HG02588 (cell line): ENCODE data around the gene GABPB2.
"Not testable (repeated sequence)": the region's sequence is repeated elsewhere in the genome, so short reads cannot be mapped to it uniquely, and the experiment has no call there.

ENCODE experiments used
- ATAC-seq: cut with Tn5 transposase; IDR thresholded peaks from one replicate; pipeline ENCODE4 v1.9.1; 2021; ENCODE audit warnings: mild to moderate bottlenecking, moderate library complexity; ENCODE audit not compliant: unreplicated experiment

Gene GABPB2

GRCh38 chr1:151059109-151060006 is 11.2 kb upstream of the GABPB2 start, which contains the start of gene CDC42SE1:
Gene CDC42SE1, minus strand, starts transcription at chr1:151059622. Its CDS starts 3,892 bp downstream, at chr1:151055730.
- ATAC-seq, result peak; percentile 72

- no peak for ATAC-seq
These were observed 10.4 kb upstream of the GABPB2 start, which contains the start of gene MLLT11 for GRCh38 chr1:151060007-151060656. Gene MLLT11, plus strand, starts transcription at chr1:151060397. Its CDS starts 6,828 bp downstream, at chr1:151067225.

- ATAC-seq, result no peak
These were observed 9.7 kb upstream of the GABPB2 start for GRCh38 chr1:151060657-151061421.

GRCh38 chr1:151061704-151062103 is 8.9 kb upstream of the GABPB2 start:
- ATAC-seq, result no peak

- ATAC-seq, result no peak
These were observed 7.7 kb upstream of the GABPB2 start for GRCh38 chr1:151062741-151063371.

- ATAC-seq, result no peak
These were observed 5.4 kb upstream of the GABPB2 start for GRCh38 chr1:151065089-151065645.

GRCh38 chr1:151067185-151067584 is 3.4 kb upstream of the GABPB2 start:
- ATAC-seq, result no peak

- ATAC-seq, result no peak
These were observed 1.5 kb upstream of the GABPB2 start for GRCh38 chr1:151069103-151069486.

- no peak for ATAC-seq
These were observed 1.7 kb downstream of the GABPB2 start for GRCh38 chr1:151072224-151072623.

GRCh38 chr1:151085953-151086559 is 15.5 kb downstream of the GABPB2 start:
- ATAC-seq, result no peak

- not testable (repeated sequence) for ATAC-seq
These were observed 26.9 kb downstream of the GABPB2 start for GRCh38 chr1:151097426-151097825.

GRCh38 chr1:151098126-151098525 is 27.6 kb downstream of the GABPB2 start:
- ATAC-seq, result no peak

GRCh38 chr1:151104630-151105029 is 34.1 kb downstream of the GABPB2 start:
- ATAC-seq, result no peak

- ATAC-seq, result no peak
These were observed 36.3 kb downstream of the GABPB2 start for GRCh38 chr1:151106894-151107293.

- no peak for ATAC-seq
These were observed 37.8 kb downstream of the GABPB2 start for GRCh38 chr1:151108331-151108730.

- no peak for ATAC-seq
These were observed 43.3 kb downstream of the GABPB2 start for GRCh38 chr1:151113877-151114276.

- no peak for ATAC-seq
These were observed 54.3 kb downstream of the GABPB2 start for GRCh38 chr1:151124763-151125403.

- no peak for ATAC-seq
These were observed 58.2 kb downstream of the GABPB2 start for GRCh38 chr1:151128800-151129199.

- peak; percentile 71 for ATAC-seq
These were observed 60.5 kb downstream of the GABPB2 start for GRCh38 chr1:151130987-151131586.
